ENCODE measurements around the gene TOX2.

The TOX2 gene

DNA sequence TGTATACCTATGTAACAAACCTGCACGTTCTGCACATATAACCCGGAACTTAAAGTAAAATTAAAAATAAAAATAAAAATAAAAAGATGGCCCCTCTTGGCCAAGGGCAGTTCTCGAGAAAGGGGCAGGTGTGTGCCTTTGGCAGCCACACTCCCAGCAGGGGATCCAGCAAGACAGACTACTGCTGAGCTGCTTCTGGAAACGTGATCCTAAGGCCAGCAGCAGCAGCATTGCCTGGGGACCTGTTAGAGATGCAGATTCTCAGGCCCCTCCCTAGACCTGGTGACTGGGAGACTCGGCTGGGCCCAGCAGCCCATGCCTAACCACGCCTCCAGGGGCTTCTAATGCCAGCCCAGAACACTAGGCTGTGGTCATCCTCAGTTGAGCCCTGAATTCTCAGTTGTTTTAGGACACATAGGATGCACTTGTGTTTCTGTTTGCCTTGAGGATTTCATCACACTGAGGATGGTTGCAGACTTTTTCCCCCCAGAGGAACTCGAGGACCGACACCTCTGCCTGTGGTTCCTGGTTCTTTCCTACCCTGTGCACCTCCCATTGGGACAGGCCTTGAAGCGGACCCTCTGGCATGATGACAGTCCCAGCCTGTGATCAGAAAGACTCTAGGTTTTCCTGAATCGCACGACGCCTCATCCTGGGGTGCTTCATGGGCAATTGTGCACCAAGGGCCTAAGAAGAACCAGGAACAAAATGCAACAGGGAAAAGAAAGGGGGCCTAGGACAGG, 105.9 kb downstream of the TOX2 start:
- DNase-seq: no peak

DNA sequence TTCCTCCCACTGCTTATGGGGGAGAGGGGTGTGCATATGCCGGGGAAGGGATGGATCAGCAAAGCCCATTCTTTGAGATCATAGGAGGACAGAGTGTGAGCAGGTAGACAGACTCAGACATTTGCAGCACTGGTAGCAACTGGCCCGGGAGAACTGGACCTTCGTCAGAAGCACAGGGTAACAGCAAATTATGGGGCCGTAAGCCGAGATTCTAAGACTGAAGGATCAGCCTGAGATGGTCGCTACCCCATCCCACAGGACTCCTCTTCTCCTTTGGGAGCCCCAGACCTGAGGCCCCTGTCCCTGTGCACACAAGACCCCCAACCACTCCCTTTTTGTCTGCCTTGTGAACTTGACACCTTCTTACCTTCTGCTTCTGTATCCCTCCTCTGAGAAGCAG, 106.5 kb downstream of the TOX2 start:
- DNase-seq: no peak

DNA sequence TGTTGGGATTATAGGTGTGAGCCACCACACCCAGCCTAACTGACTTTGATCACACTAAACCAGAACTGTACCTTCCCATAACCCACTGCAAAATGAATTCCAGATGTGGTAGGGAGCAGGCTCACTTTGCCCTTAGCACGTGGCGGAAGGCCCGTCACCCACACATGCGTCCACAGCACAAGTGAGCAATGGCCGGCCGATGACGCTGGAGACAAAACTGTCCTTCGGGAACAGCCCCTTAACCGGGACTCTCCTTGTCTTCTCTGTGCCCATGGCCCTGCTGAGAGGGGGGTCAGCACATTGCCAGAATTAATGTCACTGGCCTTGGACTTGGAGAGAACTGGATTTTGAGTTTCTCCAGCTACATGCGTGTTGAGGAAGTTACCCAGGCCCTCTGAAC, 107.2 kb downstream of the TOX2 start:
- DNase-seq: no peak

DNA sequence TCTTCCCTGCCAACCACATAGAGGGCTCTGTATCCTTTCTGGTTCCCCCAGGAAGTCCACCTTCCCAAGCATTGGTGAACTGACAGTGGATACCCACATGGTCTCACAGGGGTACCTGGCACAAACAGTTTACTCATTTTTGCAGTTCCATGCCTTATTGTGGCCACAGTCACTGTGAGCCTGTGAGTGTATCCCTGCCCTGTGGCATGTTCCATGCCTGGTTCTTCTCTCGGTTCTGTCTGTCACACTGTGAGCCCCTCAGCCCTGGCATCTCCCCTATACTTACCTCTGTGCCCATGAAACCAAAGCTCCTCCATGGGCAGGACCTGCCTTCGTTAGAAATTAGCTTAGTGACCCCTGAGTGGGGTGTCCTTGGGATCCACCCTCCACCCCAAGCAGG, 107.8 kb downstream of the TOX2 start:
- no peak for DNase-seq

DNA sequence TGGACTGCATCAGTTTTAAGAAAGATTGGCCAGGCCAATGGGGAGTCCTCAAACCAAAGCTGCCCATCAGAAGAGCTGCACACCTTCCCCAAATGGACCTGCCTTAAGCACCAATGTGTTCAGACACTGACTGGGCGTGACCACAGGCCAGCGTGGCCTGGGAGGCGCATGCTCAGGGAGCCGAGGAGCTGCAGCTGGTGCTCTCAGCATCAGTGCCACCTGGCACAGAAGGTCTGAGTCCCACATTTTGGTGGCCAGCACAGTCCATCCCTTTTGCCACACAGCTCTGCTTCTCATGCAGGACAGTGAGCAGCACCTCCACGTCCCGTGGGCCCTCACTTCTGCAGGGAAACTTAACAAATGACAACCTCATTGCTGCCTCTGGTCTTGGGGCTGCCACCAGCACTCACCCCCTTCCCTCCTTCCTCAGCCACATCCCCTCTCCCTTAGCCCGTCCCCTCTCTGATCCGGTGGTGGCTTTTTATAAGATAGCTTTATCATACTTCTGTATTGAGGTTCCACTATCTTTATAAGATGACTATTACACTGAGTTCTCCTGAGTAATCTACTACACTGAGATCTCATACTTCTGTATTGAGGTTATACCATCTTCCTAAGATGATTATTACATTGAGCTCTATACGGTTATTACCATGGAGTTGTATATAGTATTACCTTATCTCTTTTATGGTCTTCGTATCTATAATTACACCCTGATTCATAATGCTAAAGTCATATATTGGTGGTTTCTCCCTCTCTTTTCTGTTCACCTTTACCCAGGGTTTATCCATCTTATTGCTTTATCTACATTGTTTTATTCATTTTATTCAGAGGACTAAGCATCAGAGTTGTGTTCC, 109.1 kb downstream of the TOX2 start:
- DNase-seq: no peak

DNA sequence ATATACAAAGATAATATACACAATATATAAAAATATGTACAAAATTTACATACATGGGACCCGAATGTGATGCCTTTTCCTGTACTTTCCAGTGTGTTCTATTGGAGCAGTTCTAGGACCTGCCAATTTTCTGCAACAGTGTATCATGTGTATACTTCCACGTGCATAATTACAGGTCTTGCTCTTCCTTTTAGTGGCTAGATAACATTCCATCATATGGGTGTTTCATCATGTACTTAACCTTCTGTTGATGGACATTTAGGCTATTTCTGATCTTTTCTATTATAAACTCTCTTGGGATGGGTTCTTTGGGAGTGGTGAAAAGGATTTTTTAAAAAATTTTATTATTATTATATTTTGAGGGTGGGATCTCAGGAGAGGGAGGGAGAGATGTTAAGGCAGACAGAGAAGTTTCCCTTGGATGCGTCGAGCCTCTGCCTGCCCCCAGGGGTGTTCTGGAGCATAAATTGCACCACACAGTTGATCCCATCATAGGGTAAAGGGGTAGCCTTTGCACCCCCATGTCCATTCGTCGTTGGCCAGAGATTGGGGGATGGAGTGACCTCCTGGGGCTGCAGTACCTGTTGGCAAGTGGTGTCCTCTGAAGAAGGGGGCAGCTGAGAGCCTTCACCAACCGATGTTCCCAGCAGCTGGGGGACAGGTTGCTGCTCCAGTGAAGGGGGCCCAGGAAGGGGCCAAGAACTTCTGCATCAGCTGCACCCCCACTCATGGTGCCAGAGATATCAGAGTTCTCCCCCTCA, 110.3 kb downstream of the TOX2 start:
- DNase-seq: no peak

DNA sequence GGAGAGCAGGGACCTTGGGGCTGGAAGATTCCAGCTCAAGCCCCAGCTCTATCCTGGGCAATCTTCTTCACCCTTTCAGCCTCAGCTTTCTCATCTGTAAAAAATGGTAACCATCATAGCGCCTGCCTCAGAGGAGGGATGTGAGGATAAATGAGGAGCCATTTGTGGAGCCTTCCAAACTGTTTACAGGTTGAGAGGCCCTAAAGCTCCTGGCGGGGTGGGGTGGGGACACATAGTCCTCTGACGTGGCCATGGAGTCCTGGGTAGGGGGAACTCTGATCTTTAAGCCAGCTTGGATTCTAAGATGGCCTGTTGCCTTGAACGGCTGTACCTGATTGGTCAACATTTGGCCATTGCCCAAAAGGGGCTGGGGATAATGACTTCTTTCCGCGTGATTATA, 111.1 kb downstream of the TOX2 start:
- no peak for DNase-seq

DNA sequence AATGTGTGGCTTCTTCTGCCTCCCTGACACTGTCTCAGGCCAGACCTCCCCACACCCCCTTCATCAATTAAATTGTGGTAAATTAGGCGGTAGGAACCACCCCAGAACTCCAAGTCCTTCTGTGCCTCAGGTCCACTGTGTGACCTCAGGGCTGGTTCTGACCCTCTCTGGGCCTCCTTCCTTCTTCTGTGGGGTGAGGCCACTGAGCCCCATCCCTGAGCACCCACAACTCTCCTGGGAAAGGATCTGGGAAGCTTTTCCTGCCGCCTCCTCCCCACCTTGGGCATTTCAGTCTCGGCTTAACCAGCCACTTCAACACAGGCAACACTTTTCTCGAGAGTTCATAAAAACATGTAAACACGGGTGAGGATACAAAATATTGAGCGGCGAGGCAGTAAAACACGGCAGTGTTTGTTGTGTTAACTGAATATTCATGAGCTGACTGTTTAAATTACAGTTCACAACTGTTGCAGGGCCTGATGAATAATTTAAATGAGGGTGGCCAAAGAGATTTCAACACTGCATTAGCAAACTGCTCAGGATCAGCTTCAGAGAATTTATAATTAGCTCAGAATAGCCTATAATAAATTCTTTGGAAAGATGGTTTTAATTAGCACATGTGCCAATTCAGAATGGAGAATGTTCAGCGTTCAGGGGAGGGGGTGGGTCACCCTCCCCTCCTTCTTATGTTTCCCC, 112.1 kb downstream of the TOX2 start:
- DNase-seq: no peak

DNA sequence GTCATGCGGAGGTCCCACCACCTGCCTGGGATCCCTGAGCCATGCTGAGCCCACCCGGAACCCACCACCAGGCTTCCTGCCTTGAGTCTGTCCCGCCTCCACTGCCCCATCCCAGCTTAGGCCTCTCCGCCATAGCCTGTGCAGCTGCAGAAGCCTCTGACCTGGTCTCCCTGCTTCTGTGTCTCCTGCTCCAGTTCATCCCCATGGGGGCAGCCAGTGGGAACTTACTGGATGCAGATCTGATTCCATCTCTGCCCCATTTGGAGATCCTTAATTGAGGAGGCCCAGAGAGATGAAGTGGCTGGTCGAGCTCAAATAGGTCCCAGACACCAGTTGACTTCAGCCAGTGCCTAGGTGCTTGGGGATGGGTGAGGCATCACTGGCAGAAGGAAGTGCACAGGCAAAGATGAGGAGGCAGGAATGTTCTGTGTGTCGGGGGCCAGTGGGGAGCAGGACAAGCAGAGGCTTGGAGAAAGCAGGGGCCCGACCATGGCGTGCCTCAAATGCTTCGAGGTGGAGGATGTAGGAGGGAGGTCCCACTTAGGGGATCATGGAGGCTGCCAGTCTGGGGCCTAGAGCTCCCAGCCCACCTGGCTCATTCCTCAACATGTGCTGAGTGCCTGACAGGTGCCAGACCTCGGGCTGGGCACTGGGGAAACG, 112.8 kb downstream of the TOX2 start:
- DNase-seq: no peak

DNA sequence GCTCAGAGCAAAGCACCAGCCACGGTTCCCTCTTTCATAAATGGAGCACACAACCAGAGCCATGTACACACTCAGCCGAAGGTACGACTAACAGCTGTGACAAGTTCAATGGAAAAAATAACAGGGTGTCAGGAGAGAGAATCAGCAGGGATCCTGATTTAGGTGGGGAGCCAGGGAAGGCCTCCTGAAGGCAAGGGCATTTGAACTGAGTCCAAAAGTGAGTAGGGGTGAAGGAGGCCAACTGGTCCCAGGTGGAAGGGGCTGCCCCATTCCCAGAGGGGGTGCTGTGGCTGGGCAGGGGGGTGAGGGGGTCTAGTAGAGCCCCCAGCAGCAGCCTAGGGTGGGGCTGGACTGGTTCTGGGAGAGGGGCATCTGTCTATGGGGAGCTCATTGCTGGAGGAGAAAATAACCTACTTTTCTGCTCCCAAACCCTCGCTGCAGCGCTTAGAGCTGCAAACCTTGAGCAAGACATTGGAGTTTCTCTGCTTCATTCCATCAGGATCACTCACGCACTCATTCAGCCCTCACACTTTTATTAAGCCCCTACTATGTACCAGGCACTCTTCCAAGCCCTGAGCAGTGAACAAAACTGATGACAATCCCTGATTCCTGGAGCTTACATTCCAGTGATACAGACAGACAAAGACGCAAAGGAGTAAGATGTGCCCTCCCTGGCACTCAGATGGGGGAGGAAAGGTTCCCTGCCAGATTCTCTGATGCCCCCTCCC, 113.5 kb downstream of the TOX2 start:
- DNase-seq: no peak

DNA sequence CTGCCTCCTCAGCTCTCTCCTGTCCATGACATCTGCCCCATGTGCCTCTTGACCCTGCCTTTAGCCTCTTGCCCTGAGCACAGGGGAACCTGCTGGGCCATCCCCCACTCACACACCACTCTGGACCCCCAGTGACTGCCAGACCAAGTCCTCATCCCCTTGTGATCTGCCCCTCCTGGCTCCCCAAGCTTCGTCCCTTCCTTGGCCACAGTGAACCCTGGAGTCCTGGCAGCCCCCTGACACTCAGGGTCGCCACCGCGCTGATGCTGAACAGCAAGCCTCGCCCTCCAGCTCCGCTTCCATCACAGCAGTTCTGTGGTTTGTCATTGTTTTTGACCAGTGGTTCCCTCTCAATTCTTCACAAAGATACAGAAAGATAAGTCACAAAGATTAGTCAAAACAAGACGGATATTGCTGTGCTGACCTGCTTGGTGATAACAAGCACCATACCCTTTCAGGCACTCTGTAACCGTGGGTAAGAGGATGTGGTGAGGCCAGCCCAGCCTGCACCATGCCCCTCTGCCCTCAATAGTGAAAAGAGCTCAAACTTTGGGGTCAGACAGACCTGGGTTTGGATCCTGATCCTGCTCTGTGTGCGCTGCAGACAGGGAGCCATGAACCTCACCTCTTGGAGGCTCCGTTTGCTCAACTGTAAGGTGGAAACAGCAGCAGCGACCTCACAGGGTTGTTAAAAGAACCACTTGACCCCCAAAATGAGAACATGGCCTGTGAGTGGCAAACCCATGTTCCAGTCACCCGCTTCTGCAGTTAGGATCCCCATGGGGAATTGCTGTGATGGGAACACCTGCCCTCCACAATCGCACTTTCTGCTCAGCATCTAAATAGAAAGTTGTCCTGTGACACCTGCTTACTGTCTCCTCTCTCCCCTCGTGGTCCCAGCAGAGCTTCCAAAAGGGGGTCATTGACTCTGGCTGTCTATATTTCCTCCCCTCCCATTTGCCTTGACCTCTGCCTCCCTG, 114.5 kb downstream of the TOX2 start:
- no peak for DNase-seq

DNA sequence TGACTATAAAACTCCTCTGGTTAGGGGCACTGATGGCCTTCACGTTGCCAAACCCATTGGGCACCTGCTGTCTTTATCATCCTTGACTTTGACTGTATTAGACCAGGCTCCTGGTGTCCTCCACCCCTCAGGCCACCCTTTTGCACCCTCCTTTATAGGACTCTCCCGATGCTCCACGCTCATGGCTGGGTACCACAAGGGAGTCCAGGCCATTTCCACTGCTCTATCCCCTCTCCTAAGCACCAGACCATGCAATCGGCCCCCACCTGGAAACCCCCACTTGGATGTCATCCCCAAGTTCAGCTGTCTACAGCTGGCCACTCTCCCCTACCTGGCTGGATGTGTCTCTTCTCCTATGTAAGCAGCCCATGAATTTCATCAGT, 115.2 kb downstream of the TOX2 start:
- no peak for DNase-seq

DNA sequence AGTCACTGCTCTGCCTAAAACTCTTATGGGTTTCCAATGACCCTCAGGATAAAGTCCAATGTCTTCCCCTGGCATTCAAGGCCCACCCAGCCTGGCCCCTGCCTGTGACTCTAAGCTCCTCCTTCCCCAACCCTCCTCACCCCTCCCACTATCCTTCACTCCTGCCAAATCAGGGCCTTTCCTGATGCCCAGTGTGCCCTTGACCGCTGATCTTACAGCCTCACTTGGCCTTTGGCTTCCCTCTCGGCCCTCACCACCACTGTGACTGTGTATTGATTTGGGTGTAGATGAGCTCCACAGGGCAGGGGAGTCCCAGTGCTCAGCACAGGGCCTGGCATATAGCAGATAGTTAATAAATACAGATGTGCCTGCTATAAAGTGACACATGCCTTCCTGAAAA, 115.7 kb downstream of the TOX2 start:
- DNase-seq: no peak

DNA sequence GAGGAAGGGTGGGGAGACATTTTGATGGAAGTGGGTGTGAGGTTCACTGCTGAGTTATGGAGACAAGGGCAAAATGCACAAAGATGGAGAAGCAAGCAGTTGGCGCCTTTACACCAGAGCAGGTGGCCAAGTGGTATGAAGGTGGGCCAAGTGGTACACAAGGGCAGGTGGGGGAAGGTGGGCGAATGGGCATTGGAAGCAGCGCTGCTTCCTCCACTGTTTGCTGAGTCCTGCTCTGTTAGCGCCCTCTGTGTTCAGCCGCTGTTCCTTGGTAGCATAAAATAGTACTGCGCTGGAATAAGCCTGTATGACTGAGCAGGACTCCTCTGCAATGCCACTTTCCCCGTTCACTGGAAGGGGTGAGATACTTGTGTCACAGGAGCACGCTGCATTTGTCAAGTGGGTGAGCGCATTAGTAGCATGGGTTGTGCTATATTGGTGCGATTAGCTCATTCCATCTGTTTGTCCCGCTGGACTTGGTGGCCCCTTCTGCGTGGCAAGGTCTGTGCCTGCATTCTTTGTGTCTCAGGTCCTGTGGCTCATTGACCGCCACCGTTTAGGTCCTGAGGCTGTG, 116.4 kb downstream of the TOX2 start:
- no peak for DNase-seq

DNA sequence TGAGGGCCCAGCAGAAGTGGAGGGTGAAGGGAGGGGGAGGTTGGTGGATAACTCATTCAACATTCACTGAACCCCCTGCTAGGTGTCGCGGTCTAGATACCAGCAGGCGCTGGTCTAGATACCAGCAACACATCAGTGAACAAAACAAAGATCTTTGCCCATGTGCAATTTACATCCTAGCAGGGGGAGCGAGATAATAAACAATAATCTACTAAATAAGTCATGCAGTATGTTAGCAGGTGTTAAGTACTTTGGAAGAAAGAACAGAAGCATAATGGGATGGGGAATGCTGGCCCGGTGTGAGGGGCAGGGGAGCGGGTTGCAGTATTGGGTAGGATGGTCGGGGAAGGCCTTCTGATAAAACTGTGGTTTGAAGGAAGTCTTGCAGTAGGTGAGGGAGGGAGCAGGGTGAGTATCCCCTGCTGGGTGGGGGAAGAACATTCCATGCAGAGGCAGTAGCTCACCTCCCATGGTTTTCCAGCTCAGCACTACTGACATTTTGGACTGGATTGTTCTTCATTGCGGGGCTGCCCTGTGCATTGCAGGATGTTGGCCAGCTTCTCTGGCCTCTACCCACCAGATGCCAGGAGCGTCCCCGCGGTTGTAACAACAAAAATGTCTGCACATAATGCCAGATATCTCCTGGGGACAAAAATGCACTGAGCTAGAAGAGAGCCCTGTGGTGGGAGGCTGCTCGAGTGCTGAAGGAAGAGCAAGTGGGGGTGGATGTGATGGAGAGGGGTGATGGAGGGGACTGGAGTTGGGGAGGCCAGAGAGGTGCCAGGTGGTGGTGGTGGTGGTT, 117.3 kb downstream of the TOX2 start:
- DNase-seq: no peak

DNA sequence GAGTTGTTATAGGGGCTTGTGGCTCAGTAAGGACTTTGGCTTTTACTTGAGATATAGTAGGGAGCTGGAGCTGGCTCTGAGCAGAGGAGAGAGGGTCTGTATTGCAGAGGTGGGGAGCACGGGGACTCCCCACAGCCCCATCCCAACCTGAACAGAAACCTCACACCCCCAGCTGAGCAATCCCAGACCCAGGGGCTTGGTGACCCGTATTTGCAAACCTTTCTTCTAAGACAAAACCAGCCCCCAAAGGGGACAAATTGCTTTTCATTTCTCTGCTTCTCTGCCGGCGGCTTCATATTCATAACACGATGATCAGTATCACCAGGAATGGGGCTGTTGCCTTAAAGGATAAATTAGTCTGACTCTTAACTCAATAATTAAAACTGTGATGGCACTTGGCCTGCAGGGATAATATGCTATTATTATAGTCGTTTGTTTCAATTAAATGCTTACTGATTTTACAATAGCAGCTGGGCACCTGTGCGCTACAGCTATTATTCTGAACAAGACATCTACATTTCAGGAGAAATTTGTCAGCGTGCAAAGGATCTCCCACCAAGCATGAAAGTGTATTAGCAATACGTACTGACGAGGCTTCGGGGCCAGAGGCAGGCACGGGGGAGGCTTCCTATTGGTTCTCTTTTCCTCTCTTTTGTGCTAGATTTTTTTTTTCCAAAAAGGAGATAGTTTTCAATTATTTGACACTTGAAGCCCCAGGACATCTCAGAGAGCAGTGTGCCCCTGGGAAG, 118.1 kb downstream of the TOX2 start:
- DNase-seq: no peak

DNA sequence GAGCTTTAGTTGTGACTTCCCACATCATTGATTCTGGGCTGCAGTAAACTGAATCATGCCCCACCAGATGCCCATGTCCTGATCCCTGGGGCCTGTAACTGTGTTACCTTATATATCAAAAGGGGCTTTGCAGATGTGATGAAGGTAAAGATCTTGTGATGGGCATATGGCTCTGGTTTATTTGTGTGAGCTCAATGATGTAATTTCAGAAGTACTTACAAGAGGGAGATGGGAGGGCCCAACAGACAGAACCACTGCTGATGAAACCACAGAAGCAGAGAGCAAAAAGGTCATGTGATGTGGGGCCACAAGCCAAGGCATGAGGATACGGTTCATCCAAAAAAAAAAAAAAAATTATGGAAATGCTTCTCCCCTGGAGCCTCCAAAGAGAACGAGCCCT, 118.7 kb downstream of the TOX2 start:
- DNase-seq: peak; percentile 17

DNA sequence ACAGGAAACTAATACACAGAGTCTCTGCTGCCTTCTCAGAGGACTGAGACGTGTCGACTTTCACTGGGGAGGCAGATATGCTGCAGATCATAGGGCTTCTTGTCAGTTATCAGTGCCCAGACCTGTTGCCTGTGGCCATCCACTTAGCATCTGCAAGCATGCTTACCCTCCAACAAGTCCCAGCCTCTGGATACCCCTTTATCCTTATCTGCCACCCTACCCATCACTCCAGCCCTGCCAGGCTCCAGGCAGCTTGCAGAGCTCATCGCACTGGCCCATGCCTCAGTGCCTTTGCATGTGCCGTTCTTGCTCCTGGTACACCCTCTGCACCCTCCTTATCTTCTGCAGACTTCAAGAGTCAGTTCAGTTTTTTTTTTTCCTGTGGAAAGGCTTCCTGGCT, 119.2 kb downstream of the TOX2 start:
- no peak for DNase-seq

DNA sequence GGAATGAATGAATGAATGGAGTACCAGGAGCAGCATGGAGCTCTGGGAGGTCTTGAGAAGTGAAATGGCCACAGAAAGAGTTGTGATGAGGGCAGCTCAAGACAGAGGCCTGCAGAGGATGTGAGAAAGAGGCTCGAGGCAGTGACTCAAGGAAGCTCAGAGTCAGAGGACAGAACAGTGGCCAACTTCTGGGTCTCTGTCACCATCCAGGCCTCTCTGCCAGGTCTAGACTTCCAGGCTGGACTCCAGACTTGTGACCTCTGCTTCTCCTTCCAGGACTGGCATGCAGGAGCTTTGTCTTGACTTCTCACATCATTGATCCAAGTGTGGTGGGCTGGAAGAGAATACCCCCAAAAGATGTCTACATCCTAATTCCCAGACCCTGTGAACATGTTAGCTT, 119.8 kb downstream of the TOX2 start:
- DNase-seq: no peak

Measured in DMS 273 treated with DMSO at 0.1 percent for 48 hours (cell line).